Prostate gland (tissue), 2 donors: ENCODE data around the gene SPSB4.

ENCODE experiments used
- POLR2A ChIP-seq: fragments of 450-650 bp; IDR thresholded peaks from one replicate; pipeline ENCODE4 v1.6.1; 2016; ENCODE audit warnings: antibody characterized with exemption, mild to moderate bottlenecking
- POLR2AphosphoS5 ChIP-seq: sonication (generic); formaldehyde crosslinking; IDR thresholded peaks from one replicate; pipeline ENCODE4 v1.6.1; 2017; ENCODE audit warnings: antibody characterized with exemption
- TF ChIP-seq, protein P1 (sequence below), 4 experiments: fragments of 200-600 bp in 2 of 4; fragments of 450-650 bp in 2 of 4; sonication (generic) in 2 of 4; IDR thresholded peaks; 1 replicate in 3 of 4; 2 replicates in 1 of 4; pipeline ENCODE4 v1.5.1; 2016 to 2019; ENCODE audit warnings: antibody characterized with exemption in 4 of 4, mild to moderate bottlenecking in 2 of 4, moderate library complexity in 2 of 4

GRCh38 chr3:141191097-141191749 lies 140.1 kb downstream of the SPSB4 start:
- TF ChIP-seq, protein P1, sequence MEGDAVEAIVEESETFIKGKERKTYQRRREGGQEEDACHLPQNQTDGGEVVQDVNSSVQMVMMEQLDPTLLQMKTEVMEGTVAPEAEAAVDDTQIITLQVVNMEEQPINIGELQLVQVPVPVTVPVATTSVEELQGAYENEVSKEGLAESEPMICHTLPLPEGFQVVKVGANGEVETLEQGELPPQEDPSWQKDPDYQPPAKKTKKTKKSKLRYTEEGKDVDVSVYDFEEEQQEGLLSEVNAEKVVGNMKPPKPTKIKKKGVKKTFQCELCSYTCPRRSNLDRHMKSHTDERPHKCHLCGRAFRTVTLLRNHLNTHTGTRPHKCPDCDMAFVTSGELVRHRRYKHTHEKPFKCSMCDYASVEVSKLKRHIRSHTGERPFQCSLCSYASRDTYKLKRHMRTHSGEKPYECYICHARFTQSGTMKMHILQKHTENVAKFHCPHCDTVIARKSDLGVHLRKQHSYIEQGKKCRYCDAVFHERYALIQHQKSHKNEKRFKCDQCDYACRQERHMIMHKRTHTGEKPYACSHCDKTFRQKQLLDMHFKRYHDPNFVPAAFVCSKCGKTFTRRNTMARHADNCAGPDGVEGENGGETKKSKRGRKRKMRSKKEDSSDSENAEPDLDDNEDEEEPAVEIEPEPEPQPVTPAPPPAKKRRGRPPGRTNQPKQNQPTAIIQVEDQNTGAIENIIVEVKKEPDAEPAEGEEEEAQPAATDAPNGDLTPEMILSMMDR (IDR thresholded peaks at IDR 0.05): no peak
- TF ChIP-seq POLR2A (no peak), POLR2AphosphoS5 (no peak)
